ENCODE results near the gene CACNA1C.

Gene CACNA1C

DNA sequence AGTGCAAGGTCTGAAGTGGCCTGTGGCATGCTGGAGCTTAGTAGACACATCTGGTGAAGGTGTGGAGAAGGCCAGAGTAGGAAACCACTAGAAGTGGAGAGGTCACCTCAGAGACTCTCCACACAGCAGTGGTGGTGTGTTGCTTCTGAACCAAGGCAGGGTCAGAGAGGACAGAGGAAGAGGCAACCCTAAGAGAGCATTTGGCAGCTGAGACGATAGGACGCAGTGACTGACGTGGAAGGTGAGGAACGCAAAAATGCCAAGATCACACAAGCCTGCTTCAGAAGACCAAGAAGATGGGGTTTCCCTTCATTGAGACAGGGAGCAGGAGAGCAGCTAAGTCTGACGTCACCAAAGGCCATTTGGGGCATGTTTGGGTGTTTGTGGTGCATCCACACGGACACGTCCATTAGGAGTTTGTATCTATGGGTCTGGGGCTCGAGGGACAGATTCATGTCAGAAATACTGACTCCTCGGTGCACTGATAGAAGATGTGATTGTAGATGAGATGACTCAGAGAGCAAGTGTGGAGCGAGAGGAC, 338.1 kb downstream of the CACNA1C start:
- no peak for DNase-seq (ENCODE audit: low spot score)

DNA sequence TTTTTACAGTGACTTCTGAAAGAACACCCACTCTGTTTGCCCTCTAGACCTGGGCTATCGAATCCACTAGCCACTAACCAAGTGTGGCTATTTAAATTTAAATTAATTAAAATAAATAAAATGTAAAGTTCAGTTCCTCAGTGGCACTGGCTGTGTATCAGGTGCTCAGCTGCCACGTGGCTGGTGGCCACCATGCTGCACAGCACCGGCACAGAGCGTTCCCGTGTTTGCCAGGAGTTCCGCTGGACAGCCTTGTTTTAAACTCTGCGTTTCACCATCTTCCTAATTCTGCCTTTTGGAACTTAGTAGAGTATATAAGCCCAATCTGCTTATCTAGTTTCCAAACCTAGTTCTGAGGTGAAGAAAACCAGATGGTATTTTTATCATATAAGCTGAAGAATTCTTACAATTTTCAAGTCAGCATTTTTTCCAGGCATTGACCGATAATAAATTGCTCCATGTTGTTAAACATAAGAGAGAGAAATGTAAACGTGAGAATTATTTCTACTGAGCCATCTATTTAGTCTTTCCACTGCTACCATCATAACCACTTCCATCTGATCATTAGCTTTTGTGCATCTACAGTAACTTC, 339.0 kb downstream of the CACNA1C start:
- DNase-seq (ENCODE audit: low spot score) = no peak

DNA sequence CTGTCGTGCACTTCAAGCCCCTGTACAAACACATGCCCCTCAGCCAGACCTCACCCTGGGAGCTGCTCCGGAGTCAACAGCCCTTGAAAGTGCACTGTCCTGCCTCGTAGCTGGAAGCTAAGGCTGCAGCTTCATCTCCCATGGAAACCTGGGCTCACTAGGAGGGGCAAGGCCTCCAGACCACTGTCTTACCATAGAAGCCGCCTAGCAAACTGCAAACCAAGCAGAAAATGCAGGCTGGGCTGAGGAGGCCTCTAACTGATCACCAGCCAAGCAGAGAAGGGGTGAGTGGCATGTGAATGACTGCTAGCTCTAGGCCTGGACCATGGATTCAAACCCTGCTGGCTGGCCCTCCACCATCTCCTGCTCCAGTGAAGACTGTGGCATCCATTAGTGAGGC, 340.2 kb downstream of the CACNA1C start:
- no peak for DNase-seq (ENCODE audit: low spot score)

DNA sequence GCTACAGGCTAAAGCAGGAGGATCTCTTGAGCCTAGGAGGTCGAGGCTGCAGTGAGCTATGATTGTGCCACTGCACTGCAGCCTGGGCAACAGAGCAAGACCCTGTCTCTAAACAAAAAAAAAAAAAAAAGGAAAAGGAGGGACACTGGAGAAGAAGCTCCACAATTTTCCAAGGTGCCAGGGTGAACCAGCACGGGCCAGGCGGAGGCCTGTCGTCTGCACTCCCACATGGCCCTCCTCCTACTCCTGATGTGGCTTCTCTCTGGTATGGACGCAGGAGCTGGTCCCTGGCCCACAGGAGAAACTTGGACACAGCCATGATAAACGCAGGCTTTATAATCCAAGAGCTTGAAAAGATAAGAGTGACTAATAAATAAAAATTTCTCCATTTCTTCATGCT, 341.2 kb downstream of the CACNA1C start:
- DNase-seq (ENCODE audit: low spot score) = no peak

DNA sequence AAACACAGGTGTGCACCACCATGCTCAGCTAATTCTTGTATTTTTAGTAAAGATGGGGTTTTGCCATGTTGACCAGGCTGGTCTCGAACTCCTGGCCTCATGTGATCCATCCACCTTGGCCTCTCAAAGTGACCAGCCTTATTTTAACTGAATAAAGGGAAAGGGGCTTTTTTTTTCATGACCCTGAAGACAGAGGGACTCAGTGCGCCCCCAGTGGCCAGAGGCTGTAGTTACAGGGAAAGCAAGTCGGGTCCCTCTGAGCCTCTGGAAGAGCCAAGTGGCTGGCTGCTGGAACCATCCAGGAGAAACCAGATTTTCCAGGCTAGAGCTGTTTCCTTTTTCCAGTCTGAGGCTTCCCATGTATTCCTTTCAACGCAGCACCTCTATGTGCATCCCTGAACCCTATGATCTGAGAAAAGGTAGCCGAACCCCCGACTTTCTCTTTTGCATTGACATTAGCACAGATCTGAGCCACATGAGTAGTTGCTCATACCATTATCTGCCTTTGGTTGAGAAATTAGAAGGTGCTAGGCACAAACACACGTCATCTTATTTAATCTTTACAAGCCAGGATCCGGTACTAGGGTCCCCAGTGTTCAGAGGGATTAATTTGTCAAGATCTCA, 342.7 kb downstream of the CACNA1C start:
- DNase-seq (ENCODE audit: low spot score) = peak; percentile 43

DNA sequence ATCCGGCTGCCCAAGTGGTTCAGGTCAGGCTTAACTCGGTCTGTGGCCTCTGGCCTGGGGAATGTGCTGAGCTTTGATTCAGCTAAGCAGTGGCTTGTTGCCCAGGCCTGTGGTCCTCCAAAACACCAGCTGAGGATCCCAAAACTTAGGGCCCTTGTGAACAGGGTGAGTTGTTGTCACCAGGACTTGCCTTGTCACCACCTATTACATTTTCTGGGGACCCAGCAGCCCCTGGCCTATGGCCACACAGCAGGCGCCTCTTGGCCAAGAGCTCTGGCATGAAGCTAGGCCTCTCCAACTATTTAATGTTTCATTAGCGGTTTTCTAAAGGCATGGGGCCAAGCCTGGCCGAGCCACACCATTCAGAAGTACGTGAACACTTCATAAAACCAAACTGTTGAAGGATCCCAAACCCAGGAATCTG, 343.7 kb downstream of the CACNA1C start:
- DNase-seq (ENCODE audit: low spot score) = peak; percentile 85

DNA sequence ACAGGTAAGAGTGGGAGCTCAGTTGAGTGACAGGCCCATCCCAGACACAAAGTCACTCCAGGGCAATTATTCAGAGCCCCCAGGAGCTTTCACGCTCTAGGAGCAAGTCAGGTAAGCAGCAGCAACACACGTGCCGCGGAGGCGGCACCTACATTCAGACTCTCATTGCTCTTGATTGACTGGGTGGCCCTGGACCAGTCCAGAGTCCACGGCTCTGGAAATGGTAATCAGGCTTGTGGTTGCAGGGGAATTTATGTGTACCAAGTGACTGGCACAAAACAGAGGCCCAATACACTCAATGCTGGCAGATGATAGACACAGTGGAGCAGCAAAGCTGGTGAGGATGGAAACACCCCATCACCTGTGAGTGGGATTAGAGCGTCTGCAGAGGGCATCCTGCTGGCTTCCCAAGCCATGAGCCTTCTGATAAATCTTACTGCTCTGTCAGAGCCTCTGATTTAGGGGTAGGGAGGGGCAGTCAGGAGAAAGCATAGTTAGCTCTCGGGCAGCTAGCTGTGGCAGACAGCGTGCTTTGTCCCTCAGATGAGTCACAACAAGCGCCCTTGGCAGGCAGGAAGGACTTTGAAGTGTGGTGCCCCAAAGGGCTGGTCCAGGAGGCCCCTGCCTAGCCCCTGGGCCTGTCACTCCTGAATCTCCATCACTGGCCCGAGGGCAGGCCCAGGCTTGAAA, 344.7 kb downstream of the CACNA1C start:
- no peak for DNase-seq (ENCODE audit: low spot score)

DNA sequence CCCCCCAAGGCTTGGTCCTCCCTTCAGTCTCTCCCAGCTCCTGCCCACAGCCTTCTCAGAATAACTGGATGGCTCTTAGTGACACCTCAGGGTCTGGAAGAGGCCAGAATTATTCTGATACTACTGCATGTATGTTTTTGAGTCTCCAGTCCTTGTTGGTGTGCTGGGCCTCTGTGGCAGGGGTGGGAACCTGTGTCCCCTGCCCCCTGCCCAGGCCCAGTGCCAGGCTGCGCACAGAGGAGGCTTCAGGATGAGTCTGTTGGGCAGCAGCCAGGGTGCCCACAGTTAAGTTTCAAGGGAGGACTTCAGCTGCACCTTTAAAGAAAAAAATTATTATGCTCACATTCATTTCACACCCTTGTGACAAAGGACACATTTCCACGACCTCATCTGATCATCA, 348.3 kb downstream of the CACNA1C start:
- no peak for DNase-seq (ENCODE audit: low spot score)

DNA sequence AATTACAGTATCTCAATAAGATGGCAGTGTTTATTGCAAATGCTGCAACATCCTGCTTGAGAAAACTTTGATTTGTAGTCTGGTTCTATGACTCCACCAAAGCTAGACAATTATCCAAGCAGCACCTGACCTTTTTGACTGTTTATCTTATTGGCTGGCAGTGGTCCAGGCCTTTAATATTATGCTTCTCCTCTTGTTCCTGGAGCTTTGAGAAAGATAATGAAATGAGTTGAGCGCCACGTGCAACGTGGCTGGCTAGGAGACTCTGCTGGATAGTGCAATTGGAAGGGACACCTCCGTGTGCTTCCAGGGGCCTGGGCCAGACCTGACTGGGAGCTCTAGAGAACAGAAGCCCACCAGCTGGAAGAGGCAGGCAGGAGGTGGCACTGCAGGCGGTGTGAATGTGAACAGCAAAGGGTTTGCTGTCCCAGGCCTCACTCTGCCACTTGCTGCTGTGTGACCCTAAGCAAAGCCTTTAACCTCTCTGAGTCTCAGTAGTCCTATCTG, 349.3 kb downstream of the CACNA1C start:
- no peak for DNase-seq (ENCODE audit: low spot score)

DNA sequence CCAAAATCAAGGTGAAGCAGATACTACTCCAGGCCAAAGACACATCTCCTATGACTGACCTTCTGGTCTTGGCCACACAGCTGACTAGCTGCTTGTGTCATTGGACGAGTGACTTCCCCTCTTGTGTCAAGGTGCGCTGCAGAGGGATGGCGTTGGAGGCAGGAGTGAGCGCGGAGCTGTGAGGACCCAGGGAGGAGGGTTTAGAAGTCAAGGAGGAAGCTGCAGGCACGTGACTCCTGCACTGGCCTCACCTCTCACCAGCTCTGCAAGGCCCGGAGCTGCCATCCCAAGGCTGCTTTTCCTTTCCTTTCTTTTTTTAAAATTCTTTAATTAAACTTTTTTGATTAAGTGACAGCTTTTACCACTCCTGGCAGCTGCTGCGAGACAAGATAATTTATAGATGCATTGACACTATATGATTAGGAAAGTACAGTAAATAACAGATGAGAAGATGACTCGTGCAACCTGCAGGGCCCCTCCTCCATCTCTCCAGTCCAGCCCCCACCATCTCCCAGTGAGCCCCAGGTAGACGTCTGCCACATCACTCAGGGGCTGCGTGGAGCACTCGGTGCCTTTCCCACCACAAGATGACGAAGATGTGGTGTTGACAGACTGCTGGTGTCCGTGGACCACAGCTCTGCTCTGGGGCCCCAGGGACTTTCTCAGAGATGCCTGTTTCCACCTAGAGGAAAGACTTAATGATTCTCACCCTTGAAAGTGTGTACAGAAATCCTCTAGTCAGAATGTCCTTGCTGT, 350.6 kb downstream of the CACNA1C start:
- no peak for DNase-seq (ENCODE audit: low spot score)

DNA sequence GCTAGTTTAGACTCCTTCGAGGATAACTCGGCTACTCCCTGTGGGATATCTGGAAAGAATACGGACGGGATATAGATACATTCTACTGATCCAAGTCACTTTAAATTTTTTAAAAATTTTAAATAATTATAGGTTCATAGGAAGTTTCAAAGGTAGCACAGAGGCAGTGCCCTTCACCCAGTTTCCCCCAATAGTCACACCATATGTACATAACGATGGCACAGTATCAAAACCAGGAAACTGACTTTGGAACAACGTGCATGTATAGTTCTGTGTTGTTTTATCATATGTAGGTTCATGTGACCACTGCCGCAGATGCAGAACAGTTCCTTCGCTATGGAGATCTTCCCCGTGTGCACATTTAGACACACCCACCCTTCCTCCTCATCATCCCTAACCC, 352.3 kb downstream of the CACNA1C start:
- DNase-seq (ENCODE audit: low spot score) = no peak

DNA sequence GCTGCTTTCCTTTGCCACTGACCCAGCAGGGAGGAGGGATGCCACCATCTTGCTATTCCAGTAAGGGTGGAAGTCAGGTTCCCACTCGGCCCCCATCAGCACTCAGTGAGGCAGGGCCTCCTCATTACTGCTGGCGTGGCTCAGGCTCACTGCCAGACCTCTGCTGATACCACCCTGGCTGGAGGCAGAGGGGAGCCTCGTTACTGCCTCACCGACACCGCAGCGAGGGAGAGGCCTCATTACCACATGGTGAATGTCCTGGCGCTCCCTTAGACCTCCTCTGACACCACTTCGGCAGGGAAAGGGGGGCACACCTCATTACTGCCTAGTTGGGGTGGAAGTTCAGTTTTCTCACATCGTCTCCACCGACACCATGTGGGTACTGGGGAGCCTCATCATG, 354.1 kb downstream of the CACNA1C start:
- no peak for DNase-seq (ENCODE audit: low spot score)

DNA sequence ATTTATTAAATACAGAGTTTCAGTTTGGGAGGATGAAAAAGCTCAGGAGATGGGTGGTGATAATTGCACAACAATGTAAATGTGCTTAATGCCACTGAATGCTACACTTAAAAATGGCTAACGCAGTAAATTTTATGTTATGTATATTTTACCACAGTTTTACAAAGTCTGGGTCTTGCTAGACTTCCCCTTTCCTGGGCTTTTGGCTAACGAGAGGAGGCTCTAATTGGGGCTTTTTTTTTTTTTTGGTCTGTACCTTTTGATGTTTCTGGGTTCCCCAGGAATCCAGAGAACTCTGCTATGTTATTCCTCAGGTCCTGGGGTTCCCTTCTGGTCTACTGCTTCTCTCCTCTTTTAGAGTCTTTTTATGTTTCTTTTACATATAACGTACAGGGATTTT, 355.5 kb downstream of the CACNA1C start:
- DNase-seq (ENCODE audit: low spot score) = no peak

DNA sequence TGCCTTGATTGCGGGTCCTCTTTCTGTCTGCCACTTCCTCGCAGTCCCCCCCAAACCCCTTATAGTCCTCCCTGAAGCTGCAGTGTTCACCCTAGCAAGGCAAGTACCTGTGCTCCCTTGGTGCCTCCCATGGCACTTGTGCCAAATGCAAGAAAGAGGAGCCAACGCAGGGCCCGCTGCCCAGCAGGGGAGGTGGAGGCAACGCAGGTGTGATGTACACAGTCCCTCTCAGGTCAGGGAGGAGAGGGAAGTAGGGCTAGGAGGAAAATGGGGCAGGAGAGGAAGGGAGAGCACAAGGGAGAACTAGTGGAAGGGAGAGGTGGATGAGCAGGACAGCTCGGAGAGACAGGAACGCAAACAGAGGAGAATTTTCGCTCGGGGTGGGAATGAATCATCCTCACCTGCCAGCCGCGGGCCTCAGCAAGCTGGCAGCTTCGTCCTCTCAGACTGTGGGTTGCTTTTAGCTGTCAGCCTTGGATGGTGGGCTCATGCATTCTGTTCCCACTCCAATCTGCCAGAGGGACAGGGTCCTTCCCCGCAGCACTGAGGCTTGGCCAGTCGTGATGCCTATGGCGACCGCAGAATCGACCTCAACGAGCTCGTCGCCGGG, 357.0 kb downstream of the CACNA1C start:
- no peak for DNase-seq (ENCODE audit: low spot score)

DNA sequence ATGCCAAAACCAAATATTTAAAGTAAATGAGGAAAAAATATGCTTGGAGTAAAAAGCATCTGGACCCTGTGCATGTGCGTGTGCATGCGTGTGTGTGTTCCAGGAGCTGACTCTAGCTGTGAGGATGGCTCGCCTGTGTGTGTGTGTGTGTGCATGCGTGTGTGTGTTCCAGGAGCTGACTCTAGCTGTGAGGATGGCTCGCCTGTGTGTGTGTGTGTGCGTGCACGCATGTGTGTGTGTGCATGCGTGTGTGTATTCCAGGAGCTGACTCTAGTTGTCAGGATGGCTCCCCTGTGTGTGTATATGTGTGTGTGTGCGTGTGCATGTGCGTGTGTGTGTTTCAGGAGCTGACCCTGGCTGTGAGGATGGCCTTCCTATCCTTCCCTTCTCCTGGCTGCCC, 357.7 kb downstream of the CACNA1C start:
- no peak for DNase-seq (ENCODE audit: low spot score)

DNA sequence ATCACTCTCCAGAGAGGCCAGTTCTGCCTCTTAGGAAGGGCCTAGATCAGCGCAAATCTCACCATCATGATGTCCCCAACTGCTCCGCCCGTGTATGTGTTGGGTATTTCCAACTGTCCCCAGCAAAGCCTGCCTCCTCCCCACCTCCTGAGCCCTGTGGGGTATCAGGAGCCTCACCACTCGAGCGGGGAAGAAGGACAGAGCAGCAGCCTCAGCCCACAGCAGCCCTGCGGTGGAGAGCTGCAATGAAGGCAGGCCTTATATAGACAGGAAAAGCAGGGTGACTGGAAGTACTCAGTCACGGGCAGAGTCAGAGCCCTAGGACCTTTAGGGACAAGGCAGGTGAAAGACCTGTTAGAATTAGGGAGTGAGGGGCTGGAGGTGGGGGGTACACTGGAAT, 358.2 kb downstream of the CACNA1C start:
- DNase-seq (ENCODE audit: low spot score) = no peak

DNA sequence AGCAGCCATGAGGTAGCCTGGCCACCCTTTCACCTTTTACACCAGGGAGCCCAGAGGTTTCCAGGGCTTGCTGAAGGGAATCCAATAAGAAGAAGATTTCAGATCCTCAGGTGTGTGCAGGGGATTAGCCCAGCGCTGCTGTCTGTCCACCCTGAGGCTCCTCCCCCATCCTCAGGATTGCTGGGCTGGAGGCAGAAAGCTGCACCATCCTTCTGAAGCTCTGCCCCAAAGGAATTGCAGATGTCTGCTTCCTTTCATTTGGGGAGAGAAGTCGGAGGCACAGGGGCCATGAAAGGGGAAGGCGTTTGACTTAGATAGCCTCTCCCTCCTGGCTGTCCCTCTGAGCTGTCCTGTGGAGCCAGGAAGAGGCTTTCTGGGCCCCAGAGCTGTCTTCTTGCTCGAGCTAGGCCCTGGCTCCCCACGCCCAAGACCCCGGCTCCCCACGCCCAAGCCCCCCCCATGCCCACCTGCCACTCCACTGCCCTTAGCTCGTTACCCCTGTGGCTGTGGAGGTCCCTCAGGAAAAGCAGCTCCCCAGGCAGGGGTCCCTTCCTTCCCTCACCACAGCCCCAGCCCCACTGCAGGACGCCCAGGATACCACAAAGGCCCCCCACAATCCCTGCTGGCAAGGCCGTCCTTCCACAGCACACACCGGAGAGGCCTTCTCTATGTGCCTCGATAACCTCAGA, 359.0 kb downstream of the CACNA1C start:
- DNase-seq (ENCODE audit: low spot score) = no peak

DNA sequence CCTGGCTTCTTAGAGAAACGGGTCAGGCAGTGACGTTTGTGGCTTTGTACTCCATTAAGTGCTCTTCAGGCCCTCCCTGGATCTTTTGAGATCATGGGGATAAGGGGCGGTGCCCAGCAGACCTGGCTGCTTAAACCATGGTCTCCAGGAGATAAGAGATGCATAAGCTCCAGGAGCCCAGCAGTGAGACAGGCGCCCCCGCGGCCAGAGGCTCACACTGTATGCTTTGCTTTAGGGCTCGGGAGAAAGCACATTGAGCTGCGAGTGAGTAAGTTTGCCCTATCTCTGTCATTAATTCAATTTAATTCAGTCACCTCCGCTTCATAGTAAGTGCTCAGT, 359.5 kb downstream of the CACNA1C start:
- no peak for DNase-seq (ENCODE audit: low spot score)

DNA sequence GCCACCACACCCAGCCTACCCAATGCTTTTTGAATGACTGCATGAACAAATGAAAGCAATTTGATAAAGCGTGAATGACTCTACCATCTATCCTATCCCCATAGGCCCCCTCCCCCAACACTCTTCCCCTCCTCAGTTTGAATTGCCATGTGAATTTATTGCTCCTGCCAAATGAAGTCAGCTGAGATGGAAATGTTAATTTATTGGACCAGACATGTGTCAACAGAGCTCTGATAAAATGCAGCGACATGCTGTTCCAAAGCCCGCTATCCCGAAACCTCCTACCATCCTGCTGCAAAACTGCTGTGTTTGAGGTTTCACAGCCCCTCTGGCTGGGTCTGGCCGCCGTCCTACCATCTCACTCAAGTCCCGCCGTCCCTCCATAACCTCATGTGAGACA, 360.5 kb downstream of the CACNA1C start:
- DNase-seq (ENCODE audit: low spot score) = no peak

DNA sequence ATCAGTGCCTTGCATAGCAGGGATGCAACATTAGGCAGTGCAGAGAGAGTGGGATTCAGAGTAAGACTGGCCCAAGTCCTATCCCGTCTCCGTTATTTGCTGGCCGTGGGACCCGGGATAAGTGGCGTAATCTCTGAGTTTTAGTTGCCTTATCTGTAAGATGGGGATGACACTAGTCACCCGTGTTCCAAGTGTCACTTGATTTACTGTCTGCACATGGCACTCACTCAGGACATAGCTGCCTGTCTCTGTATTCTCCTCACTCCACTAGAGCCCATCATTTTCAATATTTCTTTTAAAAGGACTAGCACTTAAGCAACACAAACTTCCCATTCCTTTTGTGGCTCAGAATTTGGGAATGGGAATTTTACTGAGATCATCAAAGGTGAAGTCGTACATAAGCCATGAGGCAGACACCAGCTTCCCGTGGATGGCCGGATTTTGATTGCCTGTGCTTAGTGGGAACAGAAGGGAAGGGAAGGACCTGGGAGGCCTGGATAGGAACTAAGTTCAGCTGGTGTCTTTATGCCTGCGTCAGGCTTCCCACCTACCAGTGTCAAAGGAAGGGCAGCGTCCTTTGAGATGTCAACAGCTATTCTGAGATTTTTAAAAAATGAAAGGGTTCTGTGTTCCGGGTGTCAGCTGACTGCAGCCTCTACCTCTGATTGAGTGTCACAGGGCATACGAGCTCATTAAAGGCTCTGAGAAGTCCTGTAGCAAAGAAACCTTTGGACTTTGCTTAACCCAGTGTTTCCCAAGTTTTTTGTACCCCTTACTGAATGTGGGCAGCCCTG, 361.4 kb downstream of the CACNA1C start:
- DNase-seq (ENCODE audit: low spot score) = no peak
